Gastrocnemius medialis (tissue), 4 donors: ENCODE results near the gene GPRASP1. TPM values are rescaled to one million over a fixed set of nuclear protein-coding genes. Genes with fewer than 3 reads are reported as not detected.
"Not testable (repeated sequence)": the region's sequence is repeated elsewhere in the genome, so short reads cannot be mapped to it uniquely, and the experiment has no call there.

Experiments used
- ATAC-seq, 2 donors: fragments of 150-250 bp; one replicate each; pipeline ENCODE4 v1.9.1; 2016
- DNase-seq, 2 donors: peaks; one replicate each; pipeline ENCODE4 v3.0.0-alpha.2; 2019
- H3K27ac ChIP-seq, 4 donors: fragments of 200-600 bp; sonication (generic); 1 replicate in 1 of 4; 2 replicates in 3 of 4; pipeline ENCODE4 v1.5.1; 2016 to 2018; ENCODE audit warnings: mild to moderate bottlenecking in 2 of 4, moderate library complexity in 1 of 4
- H3K27me3 ChIP-seq, 3 donors: fragments of 200-600 bp; sonication (generic) in 2 of 3; 1 replicate in 1 of 3; 2 replicates in 2 of 3; pipeline versions ENCODE4 v1.5.1 to v1.6.0; 2016 to 2019; ENCODE audit warnings: mild to moderate bottlenecking in 1 of 3, moderate library complexity in 1 of 3
- H3K36me3 ChIP-seq, 2 donors: fragments of 200-600 bp; sonication (generic) in 1 of 2; one replicate each; pipeline ENCODE4 v1.5.1; 2017 to 2018
- H3K4me1 ChIP-seq, 2 donors: fragments of 200-600 bp; sonication (generic) in 1 of 2; one replicate each; pipeline ENCODE4 v1.5.1; 2016 to 2017; ENCODE audit warnings: mild to moderate bottlenecking in 2 of 2
- H3K4me3 ChIP-seq, 4 donors: fragments of 200-600 bp; sonication (generic) in 3 of 4; 1 replicate in 1 of 4; 2 replicates in 3 of 4; pipeline ENCODE4 v1.5.1; 2016 to 2019; ENCODE audit warnings: mild to moderate bottlenecking in 2 of 4
- H3K9me3 ChIP-seq, 3 donors: fragments of 200-600 bp; sonication (generic) in 2 of 3; 1 replicate in 1 of 3; 2 replicates in 2 of 3; pipeline ENCODE4 v1.5.1; 2016 to 2019
- CTCF ChIP-seq, 5 experiments: fragments of 450-650 bp in 3 of 5; fragments of 200-600 bp in 2 of 5; sonication (generic) in 2 of 5; IDR thresholded peaks in 4 of 5; conservative IDR thresholded peaks in 1 of 5; 1 replicate in 4 of 5; 2 replicates in 1 of 5; pipeline ENCODE4 v1.5.1; 2016 to 2019; ENCODE audit warnings: antibody characterized with exemption in 5 of 5, mild to moderate bottlenecking in 3 of 5, moderate library complexity in 3 of 5
- POLR2A ChIP-seq, 2 donors: fragments of 450-650 bp; IDR thresholded peaks; one replicate each; pipeline ENCODE4 v1.6.1; 2017; ENCODE audit warnings: antibody characterized with exemption in 2 of 2, mild to moderate bottlenecking in 2 of 2, moderate library complexity in 2 of 2
- in situ Hi-C, 4 donors: fragments of 200-750 bp; cut with MboI; loops; one replicate each; pipeline versions ENCODE4 v1.15.0 to v1.8.0; 2017; ENCODE audit warnings: low sequenced_read_pairs in 4 of 4
- intact Hi-C: fragments of 100-400 bp; cut with DNase I; formaldehyde crosslinking; loops from one replicate; pipeline ENCODE4 v1.15.1; 2023; ENCODE audit warnings: low total_unique reads
- total RNA-seq, 4 donors: library from RNA; depleted of rRNA; stranded (reverse); fragments of >200 nt; gene quantifications; one replicate each; pipeline versions ENCODE4 v1.1.0 to v1.2.3, GENCODE V29; 2016

The GPRASP1 gene
- total RNA-seq, 4 donors from 2014 or later: 0.98 to 2.1 (median 1.4) TPM

GRCh38 chrX:102669526-102669925, 18.2 kb downstream of the GPRASP1 start:
- H3K27me3 ChIP-seq: no peaks in the 10 kb centered on the region
- TF ChIP-seq POLR2A (IDR thresholded peaks at IDR 0.05) (no peak), CTCF (IDR thresholded peaks at IDR 0.05 in 4 of 5, conservative IDR thresholded peaks at IDR 0.05 in 1 of 5) (no peak)
- intact Hi-C loops (no loop called here), in situ Hi-C loops (no loop called here)
- no peak for DNase-seq
- no peak for ATAC-seq
- H3K9me3 ChIP-seq: no peaks in the 10 kb centered on the region
- H3K27ac ChIP-seq: no peak overlapping the region
- no peak overlapping the region for H3K4me3 ChIP-seq
- no peaks in the 10 kb centered on the region for H3K4me1 ChIP-seq
- H3K36me3 ChIP-seq: no peaks in the 10 kb centered on the region

DNA sequence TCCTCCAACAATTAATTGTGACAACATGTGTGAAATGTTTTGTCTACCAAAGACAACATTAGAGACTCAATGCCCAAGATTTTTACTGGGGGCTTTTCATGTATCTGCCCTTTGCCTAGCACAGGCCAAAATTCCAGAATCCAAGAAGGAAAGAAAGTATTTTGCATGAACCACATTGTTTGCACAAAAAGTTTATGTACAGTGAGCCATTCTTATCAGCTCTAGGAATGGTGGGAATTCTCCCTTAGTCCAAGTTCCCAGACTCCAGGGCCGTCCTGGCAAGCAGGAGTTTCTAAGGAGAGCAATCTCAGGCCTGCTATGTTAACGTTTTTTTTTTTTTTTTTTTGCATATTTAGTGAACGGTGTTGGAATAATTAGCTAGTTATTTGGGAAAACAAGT, 21.6 kb downstream of the GPRASP1 start:
- Histone ChIP-seq H3K27me3 (no peaks in the 10 kb centered on the region), H3K9me3 (no peaks in the 10 kb centered on the region), H3K4me1 (no peaks in the 10 kb centered on the region), H3K36me3 (no peaks in the 10 kb centered on the region), H3K4me3 (no peak overlapping the region), H3K27ac (no peak overlapping the region)
- intact Hi-C loops: no loop called here
- DNase-seq (no peak), ATAC-seq (no peak)
- no peak for TF ChIP-seq POLR2A (IDR thresholded peaks at IDR 0.05)
- no peak for TF ChIP-seq CTCF (IDR thresholded peaks at IDR 0.05 in 4 of 5, conservative IDR thresholded peaks at IDR 0.05 in 1 of 5)
- in situ Hi-C loops: no loop called here

- H3K9me3 ChIP-seq, ATAC-seq, in situ Hi-C loops, H3K36me3 ChIP-seq, H3K4me1 ChIP-seq, intact Hi-C loops, H3K4me3 ChIP-seq, DNase-seq, H3K27ac ChIP-seq, H3K27me3 ChIP-seq: not testable (repeated sequence)
Observed at GRCh38 chrX:102677479-102677878, 26.2 kb downstream of the GPRASP1 start.

DNA sequence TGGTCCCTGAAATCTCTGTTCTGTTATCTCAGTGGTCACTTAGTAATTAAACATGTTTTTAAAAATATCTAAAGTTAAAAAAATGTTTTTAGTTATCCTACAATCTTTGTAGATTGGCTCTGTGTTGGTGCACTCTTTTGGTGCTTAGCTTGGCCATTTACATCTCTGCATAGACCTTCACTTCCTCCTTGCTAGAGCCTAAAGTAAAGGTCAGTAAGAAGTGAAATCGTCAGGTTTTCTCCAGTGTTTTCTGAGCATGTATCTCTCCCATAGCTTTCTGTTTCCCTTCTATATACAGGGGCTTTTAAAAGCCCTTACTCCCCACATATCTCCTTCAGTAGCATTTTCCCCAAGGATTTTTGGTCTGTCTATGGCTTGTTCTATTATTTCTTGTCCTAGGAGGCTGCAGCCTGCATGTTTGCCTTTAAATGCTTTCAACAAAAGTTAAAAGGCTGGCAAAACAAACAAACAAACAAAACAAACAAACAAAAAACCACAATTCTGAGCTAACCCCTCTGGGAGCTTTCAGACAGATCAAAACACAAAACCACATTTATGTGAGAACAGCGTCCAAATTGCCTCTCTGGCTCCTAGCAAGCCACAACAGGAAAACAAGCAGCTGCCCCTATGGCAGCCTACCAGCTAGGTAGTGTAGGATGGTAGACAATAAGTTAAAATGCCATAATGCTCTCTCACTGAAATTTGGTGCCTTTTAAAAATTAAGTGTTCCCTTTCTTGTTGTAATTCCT, 33.7 kb downstream of the GPRASP1 start:
- Histone ChIP-seq H3K4me3 (no peak overlapping the region), H3K27ac (no peak overlapping the region), H3K9me3 (peaks cover 0 to 12% (median 0%) of the 10 kb centered on the region in 3 donors), H3K36me3 (no peaks in the 10 kb centered on the region), H3K4me1 (no peaks in the 10 kb centered on the region), H3K27me3 (no peaks in the 10 kb centered on the region)
- intact Hi-C loops: no loop called here
- ATAC-seq (no peak), DNase-seq (no peak)
- TF ChIP-seq CTCF (IDR thresholded peaks at IDR 0.05 in 4 of 5, conservative IDR thresholded peaks at IDR 0.05 in 1 of 5): no peak
- TF ChIP-seq POLR2A (IDR thresholded peaks at IDR 0.05): no peak
- in situ Hi-C loops: no loop called here

GRCh38 chrX:102694749-102695148, 43.5 kb downstream of the GPRASP1 start:
- TF ChIP-seq CTCF (IDR thresholded peaks at IDR 0.05 in 4 of 5, conservative IDR thresholded peaks at IDR 0.05 in 1 of 5): no peak
- no peak for TF ChIP-seq POLR2A (IDR thresholded peaks at IDR 0.05)
- DNase-seq (no peak), ATAC-seq (no peak)
- in situ Hi-C loops (no loop called here), intact Hi-C loops (no loop called here)
- H3K36me3 ChIP-seq: no peaks in the 10 kb centered on the region
- no peak overlapping the region for H3K27ac ChIP-seq
- no peaks in the 10 kb centered on the region for H3K27me3 ChIP-seq
- no peaks in the 10 kb centered on the region for H3K9me3 ChIP-seq
- no peak overlapping the region for H3K4me3 ChIP-seq
- no peaks in the 10 kb centered on the region for H3K4me1 ChIP-seq
